Measurements from ENCODE around the gene TPMT. TPM values are rescaled to one million over a fixed set of nuclear protein-coding genes. Genes with fewer than 3 reads are reported as not detected.

TPMT gene
- total RNA-seq, 1 experiment from 2014 or later: 13.3 TPM

- Histone ChIP-seq H2BK20ac (ENCODE audit: low read depth, low read length, poor library complexity, severe bottlenecking) (no peak overlapping the region), H3K4me1 (ENCODE audit: insufficient read depth, low read length) (no peaks in the 10 kb centered on the region), H3K9me3 (ENCODE audit: control insufficient read depth, low read depth, low read length) (no peaks in the 10 kb centered on the region), H3K23me2 (ENCODE audit: insufficient read length, low read depth, low read length, poor library complexity, severe bottlenecking) (no peaks in the 10 kb centered on the region), H3T11ph (ENCODE audit: low read length) (no peak overlapping the region), H3K14ac (ENCODE audit: insufficient read depth, low read length) (no peak overlapping the region), H3K9ac (ENCODE audit: extremely low read depth, insufficient read length, low read length) (no peak overlapping the region), H2BK5ac (ENCODE audit: insufficient read length, low read length) (no peak overlapping the region), H3K79me1 (ENCODE audit: insufficient read depth, low read depth, low read length, poor library complexity, severe bottlenecking) (no peaks in the 10 kb centered on the region), H3K56ac (ENCODE audit: insufficient read length, low read depth, low read length) (no peak overlapping the region), H3K18ac (ENCODE audit: insufficient read length, low read depth, low read length) (no peak overlapping the region), H3K27ac (ENCODE audit: insufficient read length, low read depth, low read length) (no peak overlapping the region), H2BK15ac (ENCODE audit: low read depth, low read length) (no peak overlapping the region), H4K5ac (ENCODE audit: insufficient read length, low read depth, low read length) (no peak overlapping the region), H3K79me2 (ENCODE audit: insufficient read depth, low read length) (no peaks in the 10 kb centered on the region), H4K91ac (ENCODE audit: insufficient read length, low read depth, low read length) (no peak overlapping the region), H2BK120ac (ENCODE audit: low read depth, low read length, poor library complexity, severe bottlenecking) (no peak overlapping the region), H3K4me2 (ENCODE audit: insufficient read depth, insufficient read length, low read length) (no peak overlapping the region), H2AFZ (ENCODE audit: low read length) (no peak overlapping the region), H3K27me3 (ENCODE audit: insufficient read depth, low read length) (no peaks in the 10 kb centered on the region), H4K8ac (replicated peaks; ENCODE audit: insufficient read length, low read depth, low read length) (no peak overlapping the region), H3K23ac (ENCODE audit: insufficient read length, low read depth, low read length) (no peak overlapping the region), H2BK12ac (ENCODE audit: insufficient read length, low read depth, low read length) (no peak overlapping the region), H3K4ac (ENCODE audit: low read depth, low read length) (no peak overlapping the region), H2AK5ac (ENCODE audit: insufficient read length, low read length) (no peak overlapping the region), H4K20me1 (ENCODE audit: control insufficient read depth, insufficient read depth, insufficient read length) (no peaks in the 10 kb centered on the region)
- DNase-seq: no peak
- Mint-ChIP-seq H3K27ac (peak overlapping the region in 1 of 3 experiments; percentile 34; a peak in 1 of 7 replicates), H3K36me3 (ENCODE audit: insufficient read depth in 1 of 3, low read depth in 3 of 3) (peaks cover 0 to 15% (median 13%) of the 10 kb centered on the region in 3 experiments; a peak in 5 of 7 replicates), H3K27me3 (ENCODE audit: low read depth) (peaks cover 2% of the 10 kb centered on the region; the same call in 1 of the 2 replicates), H3K4me3 (no peak overlapping the region), H3K9me3 (peaks cover 8 to 13% of the 10 kb centered on the region in 2 experiments; a peak in 4 of 5 replicates), H3K4me1 (peaks cover 6 to 10% of the 10 kb centered on the region in 2 experiments; a peak in 3 of 4 replicates)
- WGBS (ENCODE audit: extremely low coverage, insufficient read length, low lambda C conversion rate): no CpG with 5 or more reads among the region's 1 CpG
- no peak for TF ChIP-seq CTCF (conservative IDR thresholded peaks at IDR 0.05)
Measured at GRCh38 chr6:18090349-18090786, 64.5 kb downstream of the TPMT start.
